GM19455 (cell line): ENCODE data around the gene MIGA1.
"Not testable (repeated sequence)": the region's sequence is repeated elsewhere in the genome, so short reads cannot be mapped to it uniquely, and the experiment has no call there.

Experiments
- ATAC-seq: cut with Tn5 transposase; IDR thresholded peaks from one replicate; pipeline ENCODE4 v1.9.1; 2021; ENCODE audit not compliant: unreplicated experiment

Gene MIGA1

GRCh38 chr1:77779529-77780281 is at the start of gene MIGA1:
TSS of gene MIGA1 (plus strand) at chr1:77779649. CDS start at chr1:77783253, 3,604 bp downstream.
- ATAC-seq = peak; percentile 92

GRCh38 chr1:77732090-77732489 is 47.4 kb upstream of the MIGA1 start:
- no peak for ATAC-seq

- no peak for ATAC-seq
These were observed 40.2 kb upstream of the MIGA1 start for GRCh38 chr1:77739235-77739634.

GRCh38 chr1:77741316-77741715 is 38.1 kb upstream of the MIGA1 start:
- ATAC-seq = no peak

- ATAC-seq = no peak
These were observed 37.4 kb upstream of the MIGA1 start for GRCh38 chr1:77742011-77742555.

GRCh38 chr1:77744576-77744975 is 34.9 kb upstream of the MIGA1 start:
- no peak for ATAC-seq

GRCh38 chr1:77749489-77749888 is 30.0 kb upstream of the MIGA1 start:
- not testable (repeated sequence) for ATAC-seq

GRCh38 chr1:77756052-77756754 is 23.2 kb upstream of the MIGA1 start:
- ATAC-seq = no peak

GRCh38 chr1:77757066-77757584 is 22.3 kb upstream of the MIGA1 start:
- no peak for ATAC-seq

GRCh38 chr1:77757603-77758002 is 21.8 kb upstream of the MIGA1 start:
- no peak for ATAC-seq

GRCh38 chr1:77759071-77760028 is 20.1 kb upstream of the MIGA1 start, which contains the start of gene USP33:
TSS of gene USP33 (minus strand) at chr1:77759852. CDS start at chr1:77741697, 18,155 bp downstream.
- peak; percentile 94 for ATAC-seq

GRCh38 chr1:77762072-77762476 is 17.4 kb upstream of the MIGA1 start:
- no peak for ATAC-seq

GRCh38 chr1:77768006-77768405 is 11.4 kb upstream of the MIGA1 start:
- ATAC-seq = no peak

- ATAC-seq = no peak
These were observed 3.3 kb upstream of the MIGA1 start for GRCh38 chr1:77776007-77776700.

GRCh38 chr1:77781683-77782082 is 2.2 kb downstream of the MIGA1 start:
- ATAC-seq = no peak

- ATAC-seq = no peak
These were observed 3.7 kb downstream of the MIGA1 start for GRCh38 chr1:77783141-77783540.

- ATAC-seq = not testable (repeated sequence)
These were observed 6.8 kb downstream of the MIGA1 start for GRCh38 chr1:77786093-77786741.

GRCh38 chr1:77794550-77794949 is 15.1 kb downstream of the MIGA1 start:
- ATAC-seq = no peak

- no peak for ATAC-seq
These were observed 17.4 kb downstream of the MIGA1 start for GRCh38 chr1:77796695-77797405.
